M059J (cell line): ENCODE data around the gene PDGFRB. TPM values are rescaled to one million over a fixed set of nuclear protein-coding genes. Genes with fewer than 3 reads are reported as not detected.

Experiments used
- DNase-seq: peaks from one replicate; pipeline ENCODE4 v3.0.0-alpha.2; 2012; ENCODE audit warnings: low read depth
- total RNA-seq: library from RNA; depleted of rRNA; stranded (reverse); fragments of >200 nt; shearing (Covaris generic); gene quantifications from 2 replicates; pipeline ENCODE4 v1.2.3, GENCODE V29; 2014; rRNA removed

PDGFRB gene
- 23.5 and 44.4 TPM in 2 replicates for total RNA-seq

DNA sequence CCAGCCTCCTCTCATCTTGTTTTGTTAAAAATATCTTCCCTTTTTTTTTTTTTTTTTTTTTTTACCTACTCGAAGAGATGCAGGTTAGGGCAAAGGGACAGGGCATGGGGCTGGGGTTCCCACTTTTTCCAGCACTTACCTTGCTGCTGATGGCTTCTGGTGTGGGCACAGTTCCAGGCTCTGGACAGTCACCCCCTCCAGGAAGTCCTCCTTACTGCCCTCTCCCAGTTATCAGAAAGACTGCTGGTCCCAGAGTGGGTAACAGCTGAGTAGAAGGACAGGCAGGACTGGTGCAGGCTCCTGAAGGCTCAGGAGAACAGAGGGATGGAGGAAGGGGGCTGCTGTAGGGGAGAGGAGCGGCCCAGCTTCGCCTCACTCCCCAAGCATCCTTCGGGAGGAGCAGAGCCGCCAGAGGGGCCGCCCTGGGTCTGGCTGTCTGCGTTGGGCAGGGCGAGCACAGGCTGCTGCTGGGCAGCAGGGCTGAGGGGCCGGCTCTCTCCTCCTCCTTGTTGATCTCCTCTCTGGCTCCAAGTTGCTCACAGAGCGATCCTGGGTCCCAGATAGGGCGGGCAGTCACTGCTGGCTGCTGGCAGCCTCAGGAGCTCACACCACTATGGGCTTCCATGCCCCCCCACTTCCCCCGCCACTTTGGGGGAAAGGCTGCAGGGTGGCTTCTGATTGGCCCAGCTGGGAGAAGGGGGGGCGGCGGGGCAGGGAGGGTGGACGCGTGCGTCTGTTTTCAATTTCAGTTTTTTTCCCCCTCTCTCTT is at the start of gene PDGFRB:
Gene PDGFRB, minus strand, starts transcription at position 588 of the 769 bp plus-strand sequence. CDS start 18,798 bp downstream, outside the sequence.
- peak; percentile 84 for DNase-seq

DNA sequence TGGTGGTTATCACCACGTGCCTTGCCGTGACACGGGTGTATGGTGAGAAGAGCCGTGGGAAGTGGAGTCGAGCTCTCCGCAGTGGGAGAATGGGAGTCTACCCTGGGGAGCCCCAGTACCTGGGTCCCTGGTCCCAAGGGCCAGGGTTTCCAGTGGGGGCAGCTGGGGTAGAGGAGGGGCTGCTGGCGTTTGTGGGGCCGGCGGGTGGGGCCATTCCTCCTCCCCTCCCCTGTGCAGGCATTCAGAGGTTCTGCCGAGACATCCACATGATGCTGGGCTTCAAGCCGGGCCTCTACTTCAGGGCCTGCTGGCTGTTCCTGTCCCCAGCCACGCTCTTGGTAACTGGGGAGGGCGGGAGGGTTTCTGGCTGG is 48.9 kb upstream of the PDGFRB start:
- DNase-seq = no peak

DNA sequence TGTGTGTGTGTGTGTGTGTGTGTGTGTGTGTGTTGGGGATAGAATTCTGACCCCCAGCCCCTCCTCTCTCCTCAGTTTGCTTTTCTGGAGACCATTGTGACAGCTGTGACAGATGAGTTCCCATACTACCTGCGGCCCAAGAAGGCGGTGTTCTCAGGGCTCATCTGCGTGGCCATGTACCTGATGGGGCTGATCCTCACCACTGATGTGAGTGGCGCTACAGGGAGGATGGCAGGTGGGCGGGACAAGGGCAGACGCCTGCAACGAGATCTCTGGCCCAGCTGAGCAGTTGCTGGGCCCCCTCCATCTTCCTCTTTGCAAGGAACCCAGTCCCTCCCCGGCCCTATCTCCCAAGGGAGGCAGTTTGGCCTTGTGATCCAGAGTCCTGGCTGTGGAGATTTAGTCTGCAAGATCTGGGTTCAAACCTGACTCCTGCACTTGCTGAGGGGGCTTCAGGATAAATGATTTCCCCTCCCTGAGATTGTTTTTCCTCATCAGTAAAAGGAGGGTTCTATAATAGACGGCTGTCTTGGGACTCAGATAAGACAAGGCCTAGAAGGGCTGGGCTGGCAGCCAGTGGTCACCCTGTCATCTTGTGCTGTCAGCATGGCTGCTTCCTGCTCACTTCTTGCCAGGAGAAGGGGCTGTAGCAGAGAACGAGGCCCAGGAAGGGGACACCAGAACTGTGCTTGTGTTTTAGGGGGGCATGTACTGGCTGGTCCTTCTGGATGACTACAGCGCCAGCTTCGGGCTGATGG is 48.4 kb upstream of the PDGFRB start:
- no peak for DNase-seq

DNA sequence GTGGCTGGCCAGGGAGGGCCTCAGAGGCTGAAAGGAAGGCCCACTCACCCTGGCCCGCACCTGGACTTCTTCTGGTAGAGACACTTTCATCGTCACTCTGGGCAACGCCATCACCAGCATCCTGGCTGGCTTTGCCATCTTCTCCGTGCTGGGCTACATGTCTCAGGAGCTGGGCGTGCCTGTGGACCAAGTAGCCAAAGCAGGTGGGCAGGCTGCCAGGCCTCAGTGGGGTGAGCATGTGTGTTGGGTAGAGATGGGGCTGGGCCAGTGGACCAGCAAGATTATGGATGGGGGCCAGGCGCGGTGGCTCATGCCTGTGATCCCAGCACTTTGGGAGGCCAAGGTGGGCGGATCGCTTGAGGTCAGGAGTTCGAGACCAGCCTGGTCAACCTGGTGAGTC is 46.9 kb upstream of the PDGFRB start:
- DNase-seq = no peak

DNA sequence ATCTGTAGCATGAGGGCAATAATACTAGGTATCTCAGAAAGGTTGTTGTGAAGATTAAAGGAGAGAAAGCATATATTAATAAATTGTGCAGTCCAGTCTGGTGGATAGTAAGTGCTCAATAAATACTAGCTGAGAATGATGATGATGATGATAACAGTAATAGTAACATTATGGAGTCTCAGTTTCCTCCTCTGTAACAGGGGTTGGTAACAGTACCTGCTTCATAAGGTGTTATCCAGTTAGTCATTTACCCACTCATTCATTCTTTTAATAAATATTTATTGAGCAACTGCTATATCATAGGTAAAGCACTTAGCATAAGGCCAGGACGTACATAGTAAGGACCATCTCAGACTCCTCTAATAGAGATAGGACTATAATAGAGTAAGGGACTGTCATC is 41.8 kb upstream of the PDGFRB start:
- DNase-seq = no peak

DNA sequence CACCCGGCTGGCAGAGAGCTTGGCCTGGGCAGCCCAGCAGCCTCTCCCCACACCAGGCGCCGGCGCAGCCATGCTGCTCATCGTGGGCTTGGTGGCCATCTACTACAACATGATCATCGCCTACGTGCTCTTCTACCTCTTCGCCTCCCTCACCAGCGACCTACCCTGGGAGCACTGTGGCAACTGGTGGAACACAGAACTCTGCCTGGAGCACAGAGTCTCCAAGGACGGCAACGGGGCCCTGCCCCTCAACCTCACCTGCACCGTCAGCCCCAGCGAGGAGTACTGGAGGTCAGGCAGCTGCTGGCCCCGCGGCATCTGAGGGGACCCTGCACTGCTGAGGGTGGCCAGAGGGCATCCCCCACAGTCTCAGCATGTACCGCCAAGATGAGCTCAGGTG is 41.3 kb upstream of the PDGFRB start:
- no peak for DNase-seq

DNA sequence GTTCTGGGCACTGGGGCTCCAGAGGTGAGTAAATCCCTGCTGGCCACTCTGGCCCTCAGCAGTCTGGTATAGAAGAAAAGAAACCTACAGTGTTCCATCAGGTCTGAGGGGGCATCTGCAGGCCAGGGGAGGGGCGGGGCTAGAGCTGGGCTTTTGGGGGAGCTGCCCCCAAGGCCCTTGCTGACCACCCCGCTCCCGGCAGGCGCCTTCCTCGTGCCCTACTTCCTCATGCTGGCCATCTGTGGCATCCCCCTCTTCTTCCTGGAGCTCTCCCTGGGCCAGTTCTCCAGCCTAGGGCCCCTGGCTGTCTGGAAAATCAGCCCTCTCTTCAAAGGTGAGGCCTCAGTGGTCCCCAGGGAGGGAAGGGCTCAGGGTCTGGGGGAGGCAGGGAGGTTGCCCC is 40.9 kb upstream of the PDGFRB start:
- DNase-seq = no peak

DNA sequence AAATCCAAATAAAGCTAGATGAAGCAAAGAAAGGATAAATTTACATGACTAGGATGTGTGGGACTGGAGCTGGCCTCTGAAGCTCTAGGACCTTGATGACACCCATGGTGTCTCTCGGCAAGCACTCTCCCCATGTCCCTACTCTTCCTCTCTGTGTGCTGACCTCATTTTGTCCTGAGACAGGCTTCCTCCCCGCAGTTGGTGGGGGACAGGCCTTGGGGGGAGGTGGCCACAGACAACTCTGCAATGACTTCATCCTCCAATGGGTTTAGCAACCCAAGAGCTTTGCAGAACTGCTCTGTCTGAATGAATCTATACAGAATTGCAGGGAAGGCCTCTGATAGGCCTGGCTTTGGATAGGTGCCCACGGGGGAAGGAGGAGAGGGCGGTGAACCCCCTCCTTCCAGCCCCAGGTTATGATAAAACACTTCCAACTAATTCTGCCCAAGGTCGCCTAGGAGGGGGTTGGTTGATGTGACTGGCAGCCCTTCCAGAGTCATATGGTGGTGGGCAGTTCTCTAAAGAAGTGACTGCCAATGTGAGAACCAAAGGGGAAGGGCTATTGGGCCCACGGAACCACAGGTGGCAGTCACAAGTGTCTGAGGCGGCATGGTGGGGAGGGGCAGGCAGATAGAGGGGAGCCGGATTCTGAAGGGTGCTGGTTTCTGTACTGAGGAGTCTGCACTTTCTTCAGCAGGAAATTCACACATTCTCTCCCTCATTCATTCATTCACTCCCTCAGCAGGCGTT is 40.3 kb upstream of the PDGFRB start:
- DNase-seq = no peak

DNA sequence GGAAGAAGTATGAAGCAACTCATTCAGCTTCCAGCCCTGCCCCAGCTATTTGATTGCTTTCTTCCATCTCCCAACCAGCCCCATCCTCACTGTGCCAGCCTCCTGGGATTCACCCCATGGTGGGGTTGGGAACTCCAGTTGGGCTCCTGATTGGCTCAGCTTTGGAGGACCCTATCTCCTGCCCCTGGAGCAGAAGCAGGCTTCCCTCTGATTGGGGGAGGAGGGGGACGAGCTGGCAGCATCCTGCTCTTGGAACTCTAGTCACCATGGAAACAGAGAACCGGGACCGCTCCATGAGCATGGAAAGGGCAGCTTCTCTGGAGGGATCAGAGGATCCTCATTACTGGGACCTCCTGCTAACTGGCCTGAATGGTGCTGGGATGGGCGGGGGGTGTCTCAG is 36.8 kb upstream of the PDGFRB start:
- DNase-seq = no peak

DNA sequence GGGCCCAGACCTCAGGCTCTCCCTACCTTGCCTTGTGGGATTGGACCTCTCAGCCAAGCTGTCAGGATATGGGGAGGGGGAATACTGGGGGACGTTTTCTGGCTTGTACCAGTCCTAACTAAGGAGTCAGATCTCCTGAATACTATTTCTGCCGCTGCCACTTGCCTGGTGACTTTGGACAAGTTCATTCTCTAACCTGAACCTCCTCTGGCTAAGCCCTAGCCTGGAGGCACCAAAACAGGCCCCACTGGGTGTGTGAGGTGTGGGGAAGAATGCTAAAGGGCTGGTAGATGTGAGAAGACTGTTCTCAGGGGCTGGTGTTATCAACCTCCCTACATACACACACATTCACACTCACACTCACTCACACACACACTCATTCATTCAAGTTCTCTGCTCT is 35.3 kb upstream of the PDGFRB start:
- DNase-seq = no peak

DNA sequence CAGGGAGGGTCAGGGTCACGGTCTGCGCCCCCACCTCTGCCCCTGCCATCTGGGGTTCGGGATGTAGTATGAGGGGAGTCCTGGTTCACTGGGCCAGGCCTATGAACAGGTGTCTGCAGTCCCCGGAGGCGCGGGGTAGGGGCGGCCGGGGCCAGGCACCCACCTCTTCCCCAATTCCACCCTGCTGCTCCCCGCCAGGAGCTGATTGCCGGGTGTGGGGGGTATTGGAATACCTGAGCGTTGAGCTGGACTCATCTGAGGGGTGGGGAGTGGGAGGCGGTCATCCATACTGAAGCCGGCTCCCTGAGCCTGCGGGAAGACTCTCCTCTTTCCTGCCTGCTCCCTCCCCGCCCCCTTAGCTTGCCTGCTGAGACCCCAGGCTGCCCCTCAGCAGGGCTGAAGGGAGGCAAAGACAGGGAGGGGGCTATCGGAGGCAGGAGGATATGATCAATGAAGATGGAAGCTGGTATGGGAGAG is 34.9 kb upstream of the PDGFRB start:
- no peak for DNase-seq

DNA sequence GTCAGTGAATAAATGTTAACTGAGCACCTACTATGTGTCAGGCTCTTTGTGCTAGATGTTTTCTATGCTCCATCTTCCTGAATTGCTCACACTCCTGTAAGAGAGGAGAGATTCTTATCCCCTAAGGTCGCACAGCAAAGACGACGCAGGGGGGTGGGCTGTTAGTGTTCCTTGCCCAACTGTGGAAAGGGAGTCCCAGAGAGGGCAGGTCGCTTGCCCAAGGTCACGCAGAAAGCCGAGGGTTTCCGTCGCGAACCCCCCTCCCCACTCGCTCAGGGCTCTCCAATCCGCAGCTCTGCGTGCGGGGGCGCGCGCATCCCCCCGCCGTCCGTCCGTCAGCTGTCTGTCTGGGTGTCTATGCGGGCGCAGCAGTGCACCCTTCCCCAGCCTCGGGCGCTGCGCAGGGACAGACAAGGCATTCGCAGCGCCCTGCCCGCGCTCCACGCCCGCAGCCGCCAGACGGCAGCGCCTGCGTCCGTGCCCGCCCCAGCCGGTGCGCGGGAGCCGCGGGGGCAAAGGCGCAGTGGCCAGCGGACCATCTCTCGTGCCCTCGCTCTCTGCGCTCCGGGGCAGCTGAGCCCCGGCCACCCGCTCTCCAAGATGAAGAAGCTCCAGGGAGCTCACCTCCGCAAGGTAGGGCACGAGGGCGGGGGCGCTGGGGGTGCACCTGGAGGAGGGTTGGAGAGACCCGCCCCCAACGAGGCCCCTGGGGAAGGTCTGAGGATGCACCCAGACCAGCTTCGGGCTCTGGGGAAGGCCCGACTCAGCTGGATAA is 34.3 kb upstream of the PDGFRB start, which contains the start of gene SLC6A7:
Gene SLC6A7, plus strand, starts transcription at position 335 of the 775 bp plus-strand sequence. Its CDS starts 266 bp downstream, at position 601.
- no peak for DNase-seq

DNA sequence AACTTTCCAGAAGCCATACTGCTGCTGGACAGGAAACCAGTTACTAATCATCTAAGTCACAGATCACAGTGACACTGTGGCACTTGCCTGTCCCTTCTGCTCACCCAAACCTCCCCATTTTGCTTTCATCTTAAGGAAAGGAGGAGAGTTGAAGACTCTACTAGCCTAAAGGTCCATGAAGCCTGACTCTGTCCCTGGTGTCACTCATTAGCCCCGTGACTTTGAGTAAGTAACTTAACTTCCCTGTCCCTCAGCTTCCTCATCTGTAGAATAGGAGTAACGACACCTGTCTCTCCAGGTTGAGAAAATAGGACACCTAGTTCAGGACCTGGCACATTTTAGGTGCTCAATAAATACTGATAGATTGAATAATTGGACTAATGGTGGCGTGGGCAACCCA is 33.7 kb upstream of the PDGFRB start:
- no peak for DNase-seq

DNA sequence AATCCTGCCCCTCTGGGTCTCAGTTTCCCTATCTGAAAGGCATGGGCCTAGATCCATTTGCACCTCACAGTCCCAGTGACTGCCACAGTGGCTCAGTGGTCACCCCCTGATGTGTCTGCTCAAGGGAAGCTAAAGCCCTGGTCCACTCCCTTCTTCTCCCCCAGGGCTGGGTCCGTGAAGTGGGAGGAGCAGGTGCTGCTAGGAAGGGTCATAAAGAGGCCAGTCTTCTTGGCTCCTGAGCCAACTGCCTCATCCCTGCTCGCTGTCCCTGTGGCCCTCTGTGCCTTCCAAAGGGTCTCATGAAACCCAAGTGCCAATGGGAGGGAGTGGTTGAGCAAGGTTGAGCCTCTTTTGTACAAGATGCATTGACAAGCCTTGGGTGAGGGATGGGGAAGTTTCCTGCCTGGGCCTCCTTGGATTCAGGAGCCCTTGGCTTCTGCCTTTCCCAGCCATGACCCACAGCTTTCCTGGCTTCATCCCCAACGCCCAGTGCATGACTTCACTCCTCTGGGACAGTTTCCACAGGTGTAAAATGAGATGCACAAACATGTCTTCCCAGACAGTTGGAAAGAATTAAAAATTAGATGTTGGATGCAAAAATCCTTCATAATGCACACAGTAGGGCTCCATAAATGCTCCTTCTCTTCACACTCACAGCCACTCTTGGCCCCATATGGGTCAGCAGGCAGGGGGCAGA is 32.6 kb upstream of the PDGFRB start:
- DNase-seq = no peak

DNA sequence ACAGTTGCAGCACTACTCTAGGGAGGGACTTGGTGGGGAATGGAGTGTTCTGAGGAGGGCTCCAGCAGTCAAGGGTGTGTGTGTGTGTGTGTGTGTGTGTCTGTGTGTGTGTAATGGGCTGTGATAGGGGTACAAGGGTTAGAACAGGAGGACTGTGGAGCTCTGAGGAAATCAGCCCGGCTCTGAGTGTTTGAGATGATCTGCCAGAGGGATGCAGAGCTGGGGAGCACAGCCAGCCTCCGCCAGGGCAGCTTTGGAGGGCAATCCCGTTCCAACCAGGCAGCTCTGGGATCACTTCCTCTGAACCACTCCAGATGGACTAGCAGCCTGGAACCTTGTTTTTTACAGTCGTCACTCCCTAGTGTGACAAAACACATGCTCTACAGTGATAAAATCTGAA is 31.3 kb upstream of the PDGFRB start:
- DNase-seq = no peak

DNA sequence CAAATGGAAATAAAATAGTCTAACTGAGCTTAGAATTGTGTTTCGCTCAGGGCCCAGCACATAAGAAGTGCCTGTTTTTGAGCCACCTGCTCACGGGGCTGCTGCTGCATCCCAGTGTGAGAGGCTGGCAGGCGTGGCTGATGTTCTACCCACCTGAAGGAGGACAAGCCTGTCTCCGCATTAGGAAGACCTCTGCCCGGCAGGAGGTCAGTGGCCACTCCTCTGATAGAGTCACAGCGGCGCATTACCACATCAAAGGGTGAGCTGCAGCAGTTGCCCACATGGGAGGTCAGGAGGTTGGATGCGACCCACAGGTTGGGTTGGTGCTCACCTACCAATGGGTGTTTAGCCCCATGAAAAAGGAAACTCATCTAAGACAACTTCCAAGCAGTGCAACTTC is 30.5 kb upstream of the PDGFRB start:
- DNase-seq = no peak

DNA sequence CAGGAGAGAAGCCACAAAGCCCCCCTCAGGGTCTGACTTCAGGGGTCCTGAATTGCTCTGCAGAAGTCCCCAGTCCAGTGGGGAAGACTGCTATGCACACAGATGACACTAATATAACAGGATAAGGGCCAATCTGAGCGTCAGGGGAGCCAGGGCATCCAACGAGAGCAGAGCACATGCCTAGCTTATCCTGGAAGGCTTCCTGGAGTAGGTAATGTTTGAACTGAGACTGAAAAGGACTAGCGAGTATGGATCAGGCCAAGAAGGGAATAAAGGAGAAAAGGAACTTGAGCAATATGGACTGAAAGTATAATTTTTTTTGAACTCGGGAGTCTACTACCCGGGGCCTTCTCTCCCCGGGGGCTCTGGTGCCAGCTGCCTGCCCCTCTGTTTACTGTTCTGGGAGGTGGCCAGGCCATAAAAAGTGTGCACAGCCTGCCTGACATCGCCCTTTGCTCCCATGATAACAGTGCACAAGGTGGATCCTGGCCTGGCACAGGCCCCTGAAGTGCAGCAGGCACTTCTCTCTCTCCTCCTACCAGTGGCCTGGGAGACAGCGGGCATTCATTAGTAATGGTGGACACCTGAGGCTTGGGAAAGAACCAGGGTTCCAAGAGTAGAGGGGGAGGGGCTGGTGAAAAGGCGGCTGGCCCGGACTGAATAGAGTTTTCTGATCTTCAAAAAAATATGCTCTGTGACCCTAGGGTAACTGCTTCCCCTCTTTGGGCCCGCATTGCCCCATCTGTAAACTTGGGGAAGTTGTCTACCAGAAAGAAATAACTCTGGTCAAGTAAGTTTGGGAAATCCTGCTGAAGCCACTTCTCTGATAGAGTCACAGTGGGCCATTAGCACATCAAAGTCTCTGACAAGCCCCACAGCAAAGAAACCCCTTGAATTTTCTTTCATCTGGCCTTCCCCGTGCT is 29.6 kb upstream of the PDGFRB start:
- DNase-seq = no peak

DNA sequence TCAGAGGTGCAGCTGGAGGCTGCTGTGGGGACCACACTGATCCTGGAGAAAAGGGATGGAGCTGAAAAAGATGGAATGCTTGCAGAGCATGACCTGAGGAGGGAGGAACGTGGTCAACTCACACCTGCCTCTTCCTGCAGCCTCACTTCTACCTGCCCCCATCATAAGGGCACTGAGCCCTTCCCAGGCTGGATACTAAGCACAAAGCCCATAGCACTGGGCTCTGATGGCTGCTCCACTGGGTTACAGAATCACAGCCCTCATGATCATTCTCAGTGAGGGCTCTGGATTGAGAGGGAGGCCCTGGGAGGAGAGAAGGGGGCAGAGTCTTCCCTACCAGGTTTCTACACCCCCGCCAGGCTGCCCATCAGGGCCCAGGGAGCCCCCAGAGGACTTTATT is 28.4 kb upstream of the PDGFRB start:
- no peak for DNase-seq

DNA sequence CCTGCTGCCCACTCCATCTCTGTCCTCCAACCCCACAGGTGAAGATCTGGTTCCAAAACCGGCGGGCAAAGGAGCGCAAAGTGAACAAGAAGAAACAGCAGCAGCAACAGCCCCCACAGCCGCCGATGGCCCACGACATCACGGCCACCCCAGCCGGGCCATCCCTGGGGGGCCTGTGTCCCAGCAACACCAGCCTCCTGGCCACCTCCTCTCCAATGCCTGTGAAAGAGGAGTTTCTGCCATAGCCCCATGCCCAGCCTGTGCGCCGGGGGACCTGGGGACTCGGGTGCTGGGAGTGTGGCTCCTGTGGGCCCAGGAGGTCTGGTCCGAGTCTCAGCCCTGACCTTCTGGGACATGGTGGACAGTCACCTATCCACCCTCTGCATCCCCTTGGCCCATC is 27.8 kb upstream of the PDGFRB start:
- DNase-seq = no peak

DNA sequence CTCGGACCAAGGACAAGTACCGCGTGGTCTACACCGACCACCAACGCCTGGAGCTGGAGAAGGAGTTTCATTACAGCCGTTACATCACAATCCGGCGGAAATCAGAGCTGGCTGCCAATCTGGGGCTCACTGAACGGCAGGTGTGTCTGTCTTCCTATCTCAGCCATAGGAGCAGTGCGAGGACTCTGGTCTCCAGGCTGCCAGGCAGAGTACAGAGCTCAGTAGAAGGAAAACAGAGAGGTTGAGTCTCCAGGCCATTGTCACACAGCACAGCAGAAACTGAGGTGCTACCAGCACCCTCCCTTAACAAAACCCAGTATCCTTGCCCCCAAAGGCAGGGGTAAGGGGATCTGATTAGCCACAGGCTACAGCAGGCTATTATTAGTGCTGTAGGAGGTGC is 27.1 kb upstream of the PDGFRB start:
- DNase-seq = no peak
